Stimulated activated effector memory CD8-positive, alpha-beta T cell treated with anti-CD3 and anti-CD28 coated beads, Interleukin-12 subunit alpha, Interleukin-12 subunit beta, amount 100 ng/mL, for 72 hours (primary cell): ENCODE results near the gene PTPRJ.

ENCODE experiments used
- ATAC-seq: fragments of 150-1000 bp; cut with Tn5 transposase; 2 replicates; pipeline ENCODE4 v1.10.0; 2021
- DNase-seq, 2 donors: peaks; one replicate each; pipeline ENCODE4 v3.0.0; 2021 to 2022; ENCODE audit warnings: low spot score in 2 of 2
- H3K27ac Mint-ChIP-seq: one replicate; pipeline ENCODE4 v1.8.0; 2022; ENCODE audit warnings: mild to moderate bottlenecking, mixed read lengths
- H3K36me3 Mint-ChIP-seq: one replicate; pipeline ENCODE4 v1.8.0; 2022; ENCODE audit warnings: mild to moderate bottlenecking, mixed read lengths
- H3K4me1 Mint-ChIP-seq: one replicate; pipeline ENCODE4 v1.8.0; 2022; ENCODE audit warnings: mixed read lengths
- H3K4me3 Mint-ChIP-seq: one replicate; pipeline ENCODE4 v1.8.0; 2022; ENCODE audit warnings: mild to moderate bottlenecking, mixed read lengths
- H3K9me3 Mint-ChIP-seq: one replicate; pipeline ENCODE4 v1.8.0; 2022; ENCODE audit warnings: mixed read lengths

PTPRJ gene

DNA sequence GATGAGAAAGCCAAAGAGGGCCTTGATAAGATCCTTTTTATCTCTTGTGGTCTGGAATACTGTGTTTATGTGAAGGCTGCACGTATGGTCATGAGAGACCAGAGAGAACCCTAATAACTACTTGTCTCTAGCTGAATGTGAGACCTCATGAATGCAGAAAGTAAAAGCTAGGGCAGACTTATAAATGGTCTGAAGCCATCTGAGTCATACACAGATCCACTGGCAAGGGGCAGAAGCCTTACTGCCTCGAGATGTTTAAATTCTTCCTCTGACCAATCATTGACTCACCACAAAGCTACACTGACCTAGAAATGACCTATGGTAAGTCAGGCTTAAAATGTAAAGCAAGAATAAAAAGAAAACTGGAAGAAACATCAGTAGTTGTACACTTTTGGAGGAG, 213.5 kb downstream of the PTPRJ start:
- ATAC-seq: no peak

GRCh38 chr11:48207881-48208280, 227.5 kb downstream of the PTPRJ start:
- no peak for ATAC-seq
- H3K27ac Mint-ChIP-seq: no peak overlapping the region

More for the DNA sequence above, 213.5 kb downstream of the PTPRJ start:
- H3K4me3 Mint-ChIP-seq: no peak overlapping the region
- no peak overlapping the region for H3K27ac Mint-ChIP-seq
- DNase-seq: no peak
- no peaks in the 10 kb centered on the region for H3K36me3 Mint-ChIP-seq
- peaks cover 18% of the 10 kb centered on the region for H3K9me3 Mint-ChIP-seq
- H3K4me1 Mint-ChIP-seq: peaks cover 11% of the 10 kb centered on the region

GRCh38 chr11:48210052-48210451, 229.7 kb downstream of the PTPRJ start:
- Mint-ChIP-seq H3K4me1 (no peaks in the 10 kb centered on the region), H3K36me3 (no peaks in the 10 kb centered on the region), H3K9me3 (no peaks in the 10 kb centered on the region), H3K27ac (no peak overlapping the region), H3K4me3 (no peak overlapping the region)
- DNase-seq (no peak), ATAC-seq (no peak)

More at GRCh38 chr11:48207881-48208280, 227.5 kb downstream of the PTPRJ start:
- no peak for DNase-seq
- no peaks in the 10 kb centered on the region for H3K4me1 Mint-ChIP-seq
- no peak overlapping the region for H3K4me3 Mint-ChIP-seq
- no peaks in the 10 kb centered on the region for H3K36me3 Mint-ChIP-seq
- H3K9me3 Mint-ChIP-seq: no peaks in the 10 kb centered on the region

- no peak within 1 kb of the TSS for H3K27ac Mint-ChIP-seq
- H3K36me3 Mint-ChIP-seq: no peaks in the 10 kb centered on the region
- H3K4me3 Mint-ChIP-seq: no peak within 1 kb of the TSS
- no peaks in the 10 kb centered on the region for H3K4me1 Mint-ChIP-seq
- ATAC-seq (no peak), DNase-seq (no peak)
- H3K9me3 Mint-ChIP-seq: no peaks in the 10 kb centered on the region
Measured at GRCh38 chr11:48216510-48216909, 236.2 kb downstream of the PTPRJ start, which contains the start of gene OR4B1. Gene OR4B1, plus strand, starts transcription at chr11:48216810. Its CDS starts 0 bp downstream, at chr11:48216810.
